ENCODE data around the gene BNIP3. TPM values are rescaled to one million over a fixed set of nuclear protein-coding genes. Genes with fewer than 3 reads are reported as not detected.

BNIP3 gene
- total and polyA plus RNA-seq, 4 donors = 36.8 to 151 (median 114) TPM

- 85% methylated on average over 6 of the region's 6 CpGs for WGBS
- Histone ChIP-seq H3K4me3 (ENCODE audit: low read depth in 1 of 3, low read length in 3 of 3) (no peak overlapping the region), H3K27me3 (ENCODE audit: control insufficient read depth in 4 of 4, insufficient read depth in 4 of 4, low read length in 3 of 4) (no peaks in the 10 kb centered on the region), H3K27ac (ENCODE audit: low read depth in 1 of 2, low read length in 2 of 2) (no peak overlapping the region), H3K9ac (ENCODE audit: low read depth in 1 of 2, low read length in 2 of 2) (no peak overlapping the region), H3K9me3 (ENCODE audit: control insufficient read depth in 4 of 4, low read length in 3 of 4) (peaks cover 0 to 3% (median 0%) of the 10 kb centered on the region in 4 donors), H3K36me3 (ENCODE audit: control insufficient read depth in 4 of 4, insufficient read depth in 3 of 4, low read depth in 1 of 4, low read length in 3 of 4) (no peaks in the 10 kb centered on the region), H3K4me1 (ENCODE audit: control insufficient read depth in 4 of 4, insufficient read depth in 4 of 4, low read length in 3 of 4) (no peaks in the 10 kb centered on the region)
- TF ChIP-seq SP1 (IDR thresholded peaks at IDR 0.05) = no peak
- no peak for TF ChIP-seq YY1 (IDR thresholded peaks at IDR 0.05)
- TF ChIP-seq FOXA1 (IDR thresholded peaks at IDR 0.05) = no peak
- TF ChIP-seq EGR1 (IDR thresholded peaks at IDR 0.05; ENCODE audit: low read depth in 2 of 2) = no peak
- no peak for TF ChIP-seq HNF4A (conservative IDR thresholded peaks at IDR 0.05)
- no peak for DNase-seq (ENCODE audit: low spot score)
These were observed 23.4 kb upstream of the BNIP3 start for GRCh38 chr10:132005147-132005546.

- Histone ChIP-seq H3K27me3 (ENCODE audit: control insufficient read depth in 4 of 4, insufficient read depth in 4 of 4, low read length in 3 of 4) (no peaks in the 10 kb centered on the region), H3K36me3 (ENCODE audit: control insufficient read depth in 4 of 4, insufficient read depth in 3 of 4, low read depth in 1 of 4, low read length in 3 of 4) (no peaks in the 10 kb centered on the region), H3K9me3 (ENCODE audit: control insufficient read depth in 4 of 4, low read length in 3 of 4) (peaks cover 0 to 3% (median 0%) of the 10 kb centered on the region in 4 donors), H3K9ac (ENCODE audit: low read depth in 1 of 2, low read length in 2 of 2) (no peak overlapping the region), H3K4me3 (ENCODE audit: low read depth in 1 of 3, low read length in 3 of 3) (no peak overlapping the region), H3K27ac (ENCODE audit: low read depth in 1 of 2, low read length in 2 of 2) (no peak overlapping the region), H3K4me1 (ENCODE audit: control insufficient read depth in 4 of 4, insufficient read depth in 4 of 4, low read length in 3 of 4) (peaks cover 0 to 4% (median under 1%) of the 10 kb centered on the region in 4 donors)
- 82% methylated on average over 10 of the region's 10 CpGs for WGBS
- no peak for DNase-seq (ENCODE audit: low spot score)
- TF ChIP-seq TAF1 (conservative IDR thresholded peaks at IDR 0.05) (no peak), REST (IDR thresholded peaks at IDR 0.05) (no peak), SP1 (IDR thresholded peaks at IDR 0.05) (no peak), HNF4G (IDR thresholded peaks at IDR 0.05) (no peak)
These were observed 22.3 kb upstream of the BNIP3 start for GRCh38 chr10:132004052-132004451.

- Histone ChIP-seq H3K4me3 (ENCODE audit: low read depth in 1 of 3, low read length in 3 of 3) (no peak overlapping the region), H3K4me1 (ENCODE audit: control insufficient read depth in 4 of 4, insufficient read depth in 4 of 4, low read length in 3 of 4) (peaks cover 4 to 7% (median 6%) of the 10 kb centered on the region in 4 donors), H3K36me3 (ENCODE audit: control insufficient read depth in 4 of 4, insufficient read depth in 3 of 4, low read depth in 1 of 4, low read length in 3 of 4) (no peaks in the 10 kb centered on the region), H3K27me3 (ENCODE audit: control insufficient read depth in 4 of 4, insufficient read depth in 4 of 4, low read length in 3 of 4) (no peaks in the 10 kb centered on the region), H3K9ac (ENCODE audit: low read depth in 1 of 2, low read length in 2 of 2) (no peak overlapping the region), H3K27ac (ENCODE audit: low read depth in 1 of 2, low read length in 2 of 2) (no peak overlapping the region), H3K9me3 (ENCODE audit: control insufficient read depth in 4 of 4, low read length in 3 of 4) (peaks cover 0 to 3% (median 0%) of the 10 kb centered on the region in 4 donors)
- 79% methylated on average over 12 of the region's 12 CpGs for WGBS
- TF ChIP-seq, protein P1, sequence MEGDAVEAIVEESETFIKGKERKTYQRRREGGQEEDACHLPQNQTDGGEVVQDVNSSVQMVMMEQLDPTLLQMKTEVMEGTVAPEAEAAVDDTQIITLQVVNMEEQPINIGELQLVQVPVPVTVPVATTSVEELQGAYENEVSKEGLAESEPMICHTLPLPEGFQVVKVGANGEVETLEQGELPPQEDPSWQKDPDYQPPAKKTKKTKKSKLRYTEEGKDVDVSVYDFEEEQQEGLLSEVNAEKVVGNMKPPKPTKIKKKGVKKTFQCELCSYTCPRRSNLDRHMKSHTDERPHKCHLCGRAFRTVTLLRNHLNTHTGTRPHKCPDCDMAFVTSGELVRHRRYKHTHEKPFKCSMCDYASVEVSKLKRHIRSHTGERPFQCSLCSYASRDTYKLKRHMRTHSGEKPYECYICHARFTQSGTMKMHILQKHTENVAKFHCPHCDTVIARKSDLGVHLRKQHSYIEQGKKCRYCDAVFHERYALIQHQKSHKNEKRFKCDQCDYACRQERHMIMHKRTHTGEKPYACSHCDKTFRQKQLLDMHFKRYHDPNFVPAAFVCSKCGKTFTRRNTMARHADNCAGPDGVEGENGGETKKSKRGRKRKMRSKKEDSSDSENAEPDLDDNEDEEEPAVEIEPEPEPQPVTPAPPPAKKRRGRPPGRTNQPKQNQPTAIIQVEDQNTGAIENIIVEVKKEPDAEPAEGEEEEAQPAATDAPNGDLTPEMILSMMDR (IDR thresholded peaks at IDR 0.05; ENCODE audit: low read depth, low read length, missing input control) = no peak
- TF ChIP-seq HNF4G (IDR thresholded peaks at IDR 0.05) = no peak
- no peak for TF ChIP-seq JUND (IDR thresholded peaks at IDR 0.05)
- no peak for TF ChIP-seq ATF3 (IDR thresholded peaks at IDR 0.05)
- TF ChIP-seq RXRA (IDR thresholded peaks at IDR 0.05) = no peak
- no peak for TF ChIP-seq YY1 (IDR thresholded peaks at IDR 0.05)
- TF ChIP-seq HNF4A (conservative IDR thresholded peaks at IDR 0.05) = no peak
- TF ChIP-seq NR2F2 (IDR thresholded peaks at IDR 0.05) = no peak
- DNase-seq (ENCODE audit: low spot score) = no peak
These were observed 21.7 kb upstream of the BNIP3 start for GRCh38 chr10:132003282-132003924.

All from liver (tissue), 9 donors.